Stimulated activated naive CD4-positive, alpha-beta T cell (primary cell): Measurements from ENCODE around the gene MRGPRX3.
"Not testable (repeated sequence)": the region's sequence is repeated elsewhere in the genome, so short reads cannot be mapped to it uniquely, and the experiment has no call there.

Experiments
- DNase-seq, 6 experiments: peaks; one replicate each; lab custom pipeline; 2025; lab: John Stamatoyannopoulos, UW

Gene MRGPRX3

DNA sequence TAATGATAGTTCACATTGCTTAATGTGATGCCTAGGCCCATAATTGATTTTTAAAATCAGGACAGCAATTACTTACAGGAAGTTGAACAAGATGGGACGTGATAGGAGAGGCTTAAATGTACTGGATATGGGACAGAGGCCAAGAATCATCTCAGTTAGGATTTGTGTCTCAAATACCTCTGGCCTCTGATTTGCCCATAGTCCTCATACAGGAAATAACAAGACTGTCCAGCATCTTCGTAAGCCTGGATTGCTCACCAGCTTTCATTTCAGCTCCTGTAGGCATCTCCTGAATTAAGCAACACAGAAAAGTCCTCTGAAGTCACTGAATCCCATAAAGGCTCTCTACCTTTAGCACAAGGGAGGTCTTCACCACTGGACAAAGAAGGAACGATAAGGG lies at the start of gene MRGPRX3:
Gene MRGPRX3, plus strand, starts transcription at position 231 of the 400 bp plus-strand sequence. CDS start 4,632 bp downstream, outside the sequence.
- no peak for DNase-seq

DNA sequence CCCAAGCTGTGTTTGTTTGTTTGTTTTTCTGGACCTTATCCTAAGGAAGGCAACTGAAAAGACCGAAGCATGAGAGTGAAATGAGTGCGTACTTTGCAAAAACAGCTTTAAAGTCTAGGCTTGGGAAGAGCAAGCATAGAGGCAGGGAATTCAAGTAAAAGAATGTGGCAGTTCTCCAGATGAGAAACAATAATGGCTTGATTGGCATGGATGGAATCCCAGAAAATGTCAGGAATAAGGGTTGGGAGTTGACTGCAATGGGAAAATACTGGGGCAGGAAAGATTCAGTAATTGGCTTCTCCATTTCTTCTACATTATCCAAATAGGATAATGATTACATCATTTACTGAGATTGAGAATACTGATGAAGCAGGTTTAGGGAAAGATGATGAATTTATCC lies 44.0 kb upstream of the MRGPRX3 start:
- DNase-seq, result no peak

DNA sequence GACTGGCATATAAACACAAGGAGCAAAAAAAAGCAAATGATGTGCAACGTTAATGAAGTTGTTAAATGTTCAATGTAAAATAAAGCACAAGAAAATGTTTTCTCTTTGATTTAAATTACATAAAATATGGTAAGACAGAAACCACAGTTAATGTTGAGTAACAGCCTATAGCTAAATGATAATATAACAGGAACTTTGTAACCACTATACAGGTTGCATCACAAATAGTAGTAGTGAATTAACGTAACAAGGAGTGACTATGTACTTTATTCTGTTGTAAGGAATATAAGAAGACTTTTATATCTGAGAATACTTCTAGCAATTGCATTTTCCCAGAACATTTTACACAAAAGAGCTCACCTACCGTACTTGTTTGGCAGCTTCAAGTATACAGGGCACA lies 43.4 kb upstream of the MRGPRX3 start:
- no peak for DNase-seq

DNA sequence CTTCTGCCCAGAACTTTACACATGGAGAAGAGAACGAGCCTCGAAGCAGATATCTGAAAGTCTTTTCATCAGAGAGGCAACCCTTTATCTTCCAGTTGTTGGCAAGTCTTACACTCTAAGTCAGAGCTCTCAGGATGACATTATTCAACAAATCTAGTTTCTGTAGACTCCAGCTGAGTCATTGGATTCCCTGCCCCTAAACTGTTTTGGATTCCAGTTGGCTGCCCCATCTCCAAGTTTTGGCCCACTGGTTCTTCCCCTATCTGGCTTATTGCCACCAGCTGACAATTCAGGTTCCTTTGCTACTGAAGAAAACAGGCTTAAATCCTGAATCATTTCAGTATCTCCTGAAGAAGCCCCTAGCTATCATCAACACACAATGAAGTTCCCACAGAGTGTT lies 40.6 kb upstream of the MRGPRX3 start:
- DNase-seq, result no peak

DNA sequence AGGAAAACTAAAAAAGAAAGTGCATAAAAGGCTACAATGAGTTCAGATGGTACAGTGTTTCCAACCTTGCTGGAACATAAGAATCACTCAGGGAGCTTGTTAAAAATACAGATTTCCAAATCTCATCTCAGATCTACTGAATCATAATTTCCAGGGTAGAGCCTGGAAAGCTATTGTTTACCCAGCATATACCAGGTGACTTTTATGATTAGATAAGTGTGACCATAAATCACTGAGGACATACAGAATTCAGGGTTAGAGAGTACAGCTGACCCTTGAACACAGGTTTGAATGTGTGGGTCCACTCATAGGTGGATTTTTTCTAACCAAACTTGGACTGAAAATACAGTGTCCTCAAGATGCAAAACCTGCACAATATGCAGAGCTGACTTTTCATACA lies 38.4 kb upstream of the MRGPRX3 start:
- DNase-seq, result no peak

DNA sequence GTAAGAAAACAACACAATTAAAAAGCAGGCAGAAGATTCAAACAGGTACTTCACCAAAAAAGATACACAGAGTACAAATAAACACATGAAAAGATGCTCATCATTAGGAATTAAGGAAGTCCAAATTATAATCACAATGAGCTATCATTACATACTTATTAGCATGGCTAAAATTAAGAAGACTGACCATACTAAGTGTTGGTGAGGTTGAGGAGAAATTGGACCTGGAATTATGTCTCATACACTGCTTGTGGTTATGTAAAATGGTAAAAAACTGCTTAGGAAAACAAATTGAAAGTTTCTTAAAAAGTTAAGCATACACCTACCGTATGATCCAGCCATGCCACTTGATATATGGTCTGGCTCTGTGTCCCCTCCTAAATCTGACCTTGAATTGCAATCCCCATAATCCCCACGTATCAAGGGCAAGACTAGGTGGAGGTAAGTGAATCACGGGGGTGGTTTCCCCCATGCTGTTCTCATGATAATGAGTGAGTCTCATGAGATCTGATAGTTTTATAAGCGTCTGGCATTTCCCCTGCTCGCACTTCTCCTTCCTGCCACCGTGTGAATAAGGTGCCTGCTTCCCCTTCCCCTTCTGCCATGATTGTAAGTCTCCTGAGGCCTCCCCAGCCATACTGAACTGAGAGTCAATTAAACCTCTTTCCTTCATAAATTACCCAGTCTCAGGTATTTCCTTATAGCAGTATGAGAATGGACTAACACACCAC lies 31.3 kb upstream of the MRGPRX3 start:
- DNase-seq, result no peak

DNA sequence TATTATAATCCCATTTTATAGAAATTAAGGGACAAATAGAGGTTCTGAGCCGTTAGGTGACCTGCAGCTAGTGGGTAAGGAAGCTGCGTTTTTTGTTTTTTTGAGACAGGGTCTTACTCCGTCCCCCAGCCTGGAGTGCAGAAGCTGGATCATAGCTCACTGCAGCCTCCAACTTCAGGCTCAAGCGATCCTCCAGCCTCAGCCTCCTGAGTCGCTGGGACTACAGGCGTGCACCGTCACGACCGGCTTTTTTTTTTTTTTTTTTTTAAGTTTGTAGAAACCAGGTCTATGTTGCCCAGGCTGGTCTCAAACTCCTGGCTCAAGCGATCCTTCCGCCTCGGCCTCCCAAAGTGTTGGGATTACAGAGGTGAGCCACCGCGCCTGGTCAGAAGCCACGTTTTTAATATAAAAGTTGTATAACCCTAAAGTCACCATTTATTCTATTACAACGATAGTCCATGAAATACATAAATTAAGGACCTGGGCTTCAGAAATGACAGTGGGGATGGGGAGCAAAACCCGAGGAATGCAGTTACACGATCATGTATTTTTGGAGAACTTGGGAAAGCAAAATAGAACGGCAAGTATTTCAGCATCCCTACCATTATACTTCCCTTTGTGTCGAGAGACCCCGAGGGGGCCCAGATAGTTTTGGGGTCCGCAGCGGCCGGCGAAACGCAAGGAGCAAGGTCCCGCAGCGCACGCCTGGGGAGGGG lies 27.1 kb upstream of the MRGPRX3 start:
- no peak for DNase-seq

DNA sequence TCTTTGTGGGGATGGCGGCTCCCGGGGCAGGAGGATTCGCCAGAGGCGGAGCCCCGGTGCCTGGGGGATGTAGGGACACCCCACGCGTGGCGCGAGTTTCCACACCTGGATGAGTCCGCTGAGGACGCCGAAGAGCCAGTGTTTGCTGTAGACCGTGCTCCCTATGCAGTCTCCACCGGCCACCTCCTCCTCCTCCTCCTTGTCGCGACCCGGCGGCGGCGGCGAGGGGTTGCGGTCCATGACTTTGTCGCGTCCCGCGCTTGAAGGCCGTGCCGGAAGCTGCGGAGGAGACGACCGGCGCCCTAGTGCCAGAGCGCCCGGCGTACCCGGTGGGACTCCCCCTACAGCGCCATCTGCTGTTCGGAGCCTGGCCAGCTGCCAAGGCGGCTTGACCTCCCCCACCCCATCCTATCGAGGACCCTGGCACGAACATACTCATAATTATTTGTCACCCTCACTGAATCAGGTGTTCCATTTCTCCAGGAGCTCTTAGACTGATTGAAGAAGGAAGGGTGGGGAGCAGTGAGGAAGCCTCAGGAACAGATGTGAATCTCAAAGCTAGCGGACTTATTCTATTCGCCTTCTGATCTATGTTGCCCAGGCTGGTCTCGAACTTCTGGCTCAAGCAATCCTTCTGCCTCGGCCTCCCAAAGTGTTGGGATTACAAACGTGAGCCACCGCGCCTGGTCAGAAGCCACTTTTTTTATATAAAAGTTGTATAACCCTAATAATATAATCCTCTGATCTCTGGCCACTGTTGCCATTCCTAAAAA lies 26.4 kb upstream of the MRGPRX3 start, which contains the start of gene SAAL1:
Gene SAAL1, minus strand, starts transcription at position 281 of the 773 bp plus-strand sequence. Its CDS starts 41 bp downstream, at position 240.
- peak; percentile 74 to 89 (median 79) for DNase-seq

DNA sequence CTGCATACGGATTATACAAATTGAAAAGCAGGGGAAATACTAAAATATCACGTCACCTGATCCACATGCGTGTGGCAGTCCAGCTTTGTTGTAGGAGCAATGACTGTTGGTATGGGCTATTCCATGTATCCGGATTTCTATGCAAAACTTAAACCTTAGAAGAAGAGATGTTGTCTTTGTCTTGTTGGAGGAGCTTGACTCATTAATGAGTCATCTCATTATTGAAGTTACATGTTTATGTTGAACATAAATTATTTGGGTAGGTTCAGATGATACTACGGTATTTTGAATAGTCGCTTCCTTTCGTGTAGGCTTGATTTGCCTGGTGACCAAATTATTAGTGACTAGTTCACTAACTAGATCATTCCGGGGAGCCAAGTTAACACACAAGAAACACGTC lies 25.7 kb upstream of the MRGPRX3 start:
- DNase-seq, result no peak

DNA sequence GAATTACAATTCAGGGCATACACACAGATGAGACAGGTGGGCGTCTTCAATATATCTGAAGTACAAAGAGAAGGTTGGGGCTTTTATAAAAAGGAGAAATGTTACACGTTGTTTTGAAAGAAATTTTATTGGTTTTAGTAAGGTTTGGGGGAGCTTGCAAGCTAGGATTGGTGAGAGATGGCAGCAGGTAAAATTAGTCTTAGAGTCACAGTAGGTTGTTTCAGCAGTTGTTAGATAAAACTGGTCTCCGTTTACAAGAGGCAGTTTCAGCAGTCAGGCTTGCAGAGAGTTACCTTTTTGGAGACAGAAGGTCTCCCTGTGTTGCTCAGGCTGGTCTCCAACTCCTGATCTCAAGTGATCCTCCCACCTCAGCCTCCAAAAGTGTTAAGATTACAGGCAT lies 24.1 kb upstream of the MRGPRX3 start:
- DNase-seq, result no peak

DNA sequence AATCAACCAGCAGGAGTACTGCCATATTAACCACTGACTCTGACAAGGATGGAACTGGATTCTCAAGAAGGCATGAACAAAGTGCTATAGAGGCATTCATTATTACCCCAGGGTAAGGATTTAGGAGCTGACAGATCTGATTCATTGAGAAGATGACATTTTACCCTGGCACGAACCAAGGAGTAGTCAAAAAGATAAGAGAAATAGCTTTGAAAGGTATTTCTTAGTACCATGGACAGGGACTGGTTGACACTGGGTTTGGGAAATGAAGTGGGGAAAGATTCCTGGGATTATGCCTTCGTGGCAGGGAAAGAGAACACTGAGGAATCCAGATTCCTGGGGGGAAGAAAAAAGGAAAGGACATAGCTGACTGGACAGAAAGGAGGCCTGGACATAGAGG lies 21.4 kb upstream of the MRGPRX3 start:
- DNase-seq, result no peak

DNA sequence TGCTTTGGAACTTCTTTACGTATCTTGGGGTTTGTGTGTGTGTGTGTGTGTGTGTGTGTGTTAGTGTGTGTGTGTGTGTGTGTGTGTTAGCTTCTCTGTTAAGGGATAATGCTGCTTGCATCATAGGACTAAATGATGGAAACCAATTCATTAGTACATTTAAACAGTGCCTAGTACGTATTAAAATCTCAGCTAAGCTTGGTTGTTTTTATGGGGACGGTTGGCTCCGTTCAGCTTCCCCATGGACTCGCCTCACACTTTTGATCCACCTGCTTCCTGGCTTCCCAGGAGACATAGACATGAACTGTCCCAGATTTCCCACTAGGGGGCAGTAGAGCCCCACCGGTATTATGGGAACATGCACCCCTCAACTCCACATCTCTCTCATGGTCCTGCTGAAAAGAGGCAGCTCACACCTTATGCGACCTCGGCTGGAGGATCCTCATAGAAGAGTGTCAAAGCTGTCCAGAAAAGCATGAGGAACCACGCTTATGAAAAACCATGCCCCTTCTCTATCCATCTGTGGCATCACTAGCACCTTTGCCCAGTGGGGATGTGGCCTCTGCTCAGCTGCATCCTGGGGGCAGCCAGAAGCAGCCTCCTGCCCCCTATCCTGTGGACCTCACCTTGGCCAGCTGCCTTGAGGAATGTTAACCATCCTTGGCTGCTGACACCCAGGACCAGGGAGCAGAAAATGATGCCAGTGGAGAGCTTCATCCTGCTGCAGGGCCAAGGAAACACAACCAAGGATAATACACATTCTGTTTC lies 16.8 kb upstream of the MRGPRX3 start:
- peak; percentile 31 to 69 (median 55) for DNase-seq

DNA sequence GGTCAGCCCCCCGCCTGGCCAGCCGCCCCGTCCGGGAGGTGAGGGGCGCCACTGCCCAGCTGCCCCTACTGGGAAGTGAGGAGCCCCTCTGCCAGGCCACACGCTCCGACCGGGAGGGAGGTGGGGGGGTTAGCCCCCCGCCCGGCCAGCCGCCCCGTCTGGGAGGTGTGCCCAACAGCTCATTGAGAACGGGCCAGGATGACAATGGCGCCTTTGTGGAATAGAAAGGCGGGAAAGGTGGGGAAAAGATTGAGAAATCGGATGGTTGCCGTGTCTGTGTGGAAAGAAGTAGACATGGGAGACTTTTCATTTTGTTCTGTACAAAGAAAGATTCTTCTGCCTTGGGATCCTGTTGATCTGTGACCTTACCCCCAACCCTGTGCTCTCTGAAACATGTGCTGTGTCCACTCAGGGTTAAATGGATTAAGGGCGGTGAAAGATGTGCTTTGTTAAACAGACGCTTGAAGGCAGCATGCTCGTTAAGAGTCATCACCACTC lies 11.0 kb upstream of the MRGPRX3 start:
- not testable (repeated sequence) for DNase-seq

DNA sequence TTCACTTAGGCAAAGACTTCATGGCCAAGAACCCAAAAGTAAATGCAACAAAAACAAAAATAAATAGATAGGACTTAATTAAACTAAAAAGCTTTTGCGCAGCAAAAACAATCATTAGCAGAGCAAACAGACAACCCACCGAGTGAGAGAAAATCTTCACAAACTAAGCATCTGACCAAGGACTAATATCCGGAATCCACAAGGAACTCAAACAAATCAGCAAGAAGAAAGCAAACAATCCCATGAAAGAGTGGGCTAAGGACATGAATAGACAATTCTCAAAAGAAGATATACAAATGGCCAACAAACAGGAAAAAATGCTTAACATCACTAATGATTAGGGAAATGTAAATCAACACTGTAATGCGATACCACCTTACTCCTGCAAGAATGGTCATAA lies 1.3 kb upstream of the MRGPRX3 start:
- DNase-seq, result not testable (repeated sequence)

DNA sequence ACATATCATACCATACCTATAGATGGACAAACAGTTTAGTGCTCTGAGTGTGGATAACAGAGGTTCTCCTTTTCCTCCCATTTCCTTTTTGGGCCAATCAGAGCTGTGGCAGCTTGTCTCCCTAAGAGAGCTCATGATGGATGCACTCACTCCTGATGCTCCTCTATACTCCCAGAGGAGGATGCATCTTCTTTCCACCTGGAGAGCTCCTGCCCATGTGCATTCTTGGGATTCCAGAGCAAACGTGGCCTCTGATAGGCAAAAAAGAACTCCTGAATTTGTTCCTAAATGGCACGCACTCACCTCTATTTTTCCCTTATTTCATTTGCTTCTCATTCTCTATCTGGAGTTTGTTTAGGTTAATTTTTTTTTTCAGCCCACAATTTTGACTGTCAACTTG lies 2.9 kb downstream of the MRGPRX3 start:
- no peak for DNase-seq

DNA sequence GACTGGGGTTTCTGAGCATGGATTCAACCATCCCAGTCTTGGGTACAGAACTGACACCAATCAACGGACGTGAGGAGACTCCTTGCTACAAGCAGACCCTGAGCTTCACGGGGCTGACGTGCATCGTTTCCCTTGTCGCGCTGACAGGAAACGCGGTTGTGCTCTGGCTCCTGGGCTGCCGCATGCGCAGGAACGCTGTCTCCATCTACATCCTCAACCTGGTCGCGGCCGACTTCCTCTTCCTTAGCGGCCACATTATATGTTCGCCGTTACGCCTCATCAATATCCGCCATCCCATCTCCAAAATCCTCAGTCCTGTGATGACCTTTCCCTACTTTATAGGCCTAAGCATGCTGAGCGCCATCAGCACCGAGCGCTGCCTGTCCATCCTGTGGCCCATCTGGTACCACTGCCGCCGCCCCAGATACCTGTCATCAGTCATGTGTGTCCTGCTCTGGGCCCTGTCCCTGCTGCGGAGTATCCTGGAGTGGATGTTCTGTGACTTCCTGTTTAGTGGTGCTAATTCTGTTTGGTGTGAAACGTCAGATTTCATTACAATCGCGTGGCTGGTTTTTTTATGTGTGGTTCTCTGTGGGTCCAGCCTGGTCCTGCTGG lies 4.9 kb downstream of the MRGPRX3 start:
- no peak for DNase-seq

DNA sequence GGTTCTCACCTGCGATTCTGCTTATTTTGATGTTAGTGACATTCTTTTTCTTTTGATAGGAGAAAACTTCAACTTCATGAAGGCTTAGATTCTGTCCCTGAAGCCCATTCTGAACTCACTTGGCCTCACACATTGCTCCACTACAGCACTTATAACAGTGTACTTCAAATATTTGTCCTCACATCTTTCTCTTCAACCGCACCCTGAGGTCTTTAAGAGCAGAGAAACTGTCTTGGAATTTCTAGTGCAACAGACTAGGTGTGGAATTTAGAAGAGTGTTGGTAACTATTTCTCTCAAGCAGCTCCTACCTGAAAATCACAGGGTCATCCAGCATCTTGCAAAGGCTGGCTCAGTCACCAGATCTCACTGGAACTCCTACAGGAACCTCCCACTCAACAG lies 7.8 kb downstream of the MRGPRX3 start:
- DNase-seq, result no peak

DNA sequence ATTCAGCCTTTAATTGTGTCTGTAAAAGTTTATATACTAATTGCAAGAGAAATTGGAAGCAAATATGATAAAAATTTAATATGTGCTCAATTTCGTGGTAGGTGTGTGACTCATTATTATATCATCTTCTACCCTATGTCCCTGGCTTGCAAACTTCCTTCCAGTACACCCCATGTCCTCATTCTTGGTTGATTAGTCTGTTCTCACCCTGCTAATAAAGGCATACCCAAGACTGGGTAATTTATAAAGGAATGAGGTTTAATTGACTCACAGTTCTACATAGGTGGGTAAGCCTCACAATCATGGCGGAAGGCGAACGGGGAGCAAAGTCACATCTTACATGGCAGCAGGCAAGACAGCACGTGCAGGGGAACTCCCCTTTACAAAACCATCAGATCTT lies 11.9 kb downstream of the MRGPRX3 start:
- DNase-seq, result no peak

DNA sequence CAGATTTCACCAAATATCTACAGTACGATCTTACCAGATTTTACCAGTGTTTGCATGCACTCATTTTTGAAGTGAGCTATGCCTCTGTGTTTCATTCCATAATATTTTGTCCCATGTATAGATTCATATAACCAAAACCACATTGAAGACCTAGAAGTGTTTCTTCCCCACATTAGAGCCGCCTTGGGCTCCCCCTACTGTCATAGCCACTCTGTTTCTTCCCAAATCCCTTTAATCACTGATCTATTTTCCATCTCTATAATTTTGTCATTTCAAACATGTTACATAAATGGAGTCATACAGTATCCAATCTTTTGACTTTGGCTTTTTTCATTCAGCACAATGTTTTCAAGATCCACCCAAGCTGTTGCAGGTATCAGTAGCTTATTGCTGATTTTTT lies 12.7 kb downstream of the MRGPRX3 start:
- DNase-seq, result no peak

DNA sequence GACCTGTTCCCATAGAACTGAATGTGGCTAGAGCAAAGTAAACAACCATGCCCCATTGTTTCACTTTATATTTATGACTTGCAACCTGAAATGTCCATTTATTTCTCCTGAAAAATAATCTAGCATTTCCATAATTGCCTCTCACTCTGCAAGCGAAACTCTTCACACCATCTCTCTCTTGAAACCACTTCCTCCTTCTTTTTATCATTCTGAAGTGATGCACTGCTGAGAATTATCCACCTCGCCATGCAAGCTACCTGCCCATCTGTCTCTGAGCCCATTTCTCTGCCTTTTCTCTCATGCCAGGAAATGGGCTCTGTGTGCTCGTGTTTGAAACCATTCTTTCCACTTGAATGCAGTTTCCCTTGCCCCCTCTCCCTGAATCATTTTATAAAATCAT lies 13.5 kb downstream of the MRGPRX3 start:
- DNase-seq, result no peak

DNA sequence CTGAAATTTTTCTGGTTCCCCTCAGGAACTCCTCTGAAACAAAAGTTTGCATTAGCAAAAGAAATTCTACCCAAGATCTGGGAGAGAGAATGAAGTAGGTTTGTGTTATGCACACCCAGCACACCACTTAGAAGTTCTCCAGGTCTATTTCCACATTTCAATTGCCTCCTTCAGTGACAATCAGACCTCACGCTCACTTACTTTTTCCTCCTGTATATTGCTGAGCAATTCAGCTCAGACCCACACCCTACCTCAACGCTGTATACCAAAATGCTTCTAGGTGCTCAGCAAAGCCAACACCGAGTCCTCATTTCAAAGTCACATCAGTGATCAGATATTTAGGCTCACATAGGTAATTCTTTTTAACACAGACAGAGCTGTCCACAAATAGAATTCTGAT lies 19.2 kb downstream of the MRGPRX3 start:
- DNase-seq, result no peak
